Stimulated activated CD8-positive, alpha-beta memory T cell treated with anti-CD3 and anti-CD28 coated beads, Interleukin-15, amount 100 ng/mL, for 4 hours (primary cell): Measurements from ENCODE around the gene PARVA.

ENCODE experiments used
- DNase-seq, 2 donors: peaks; one replicate each; pipeline ENCODE4 v3.0.0-alpha.2; 2020; ENCODE audit warnings: low read depth in 2 of 2

The PARVA gene

DNA sequence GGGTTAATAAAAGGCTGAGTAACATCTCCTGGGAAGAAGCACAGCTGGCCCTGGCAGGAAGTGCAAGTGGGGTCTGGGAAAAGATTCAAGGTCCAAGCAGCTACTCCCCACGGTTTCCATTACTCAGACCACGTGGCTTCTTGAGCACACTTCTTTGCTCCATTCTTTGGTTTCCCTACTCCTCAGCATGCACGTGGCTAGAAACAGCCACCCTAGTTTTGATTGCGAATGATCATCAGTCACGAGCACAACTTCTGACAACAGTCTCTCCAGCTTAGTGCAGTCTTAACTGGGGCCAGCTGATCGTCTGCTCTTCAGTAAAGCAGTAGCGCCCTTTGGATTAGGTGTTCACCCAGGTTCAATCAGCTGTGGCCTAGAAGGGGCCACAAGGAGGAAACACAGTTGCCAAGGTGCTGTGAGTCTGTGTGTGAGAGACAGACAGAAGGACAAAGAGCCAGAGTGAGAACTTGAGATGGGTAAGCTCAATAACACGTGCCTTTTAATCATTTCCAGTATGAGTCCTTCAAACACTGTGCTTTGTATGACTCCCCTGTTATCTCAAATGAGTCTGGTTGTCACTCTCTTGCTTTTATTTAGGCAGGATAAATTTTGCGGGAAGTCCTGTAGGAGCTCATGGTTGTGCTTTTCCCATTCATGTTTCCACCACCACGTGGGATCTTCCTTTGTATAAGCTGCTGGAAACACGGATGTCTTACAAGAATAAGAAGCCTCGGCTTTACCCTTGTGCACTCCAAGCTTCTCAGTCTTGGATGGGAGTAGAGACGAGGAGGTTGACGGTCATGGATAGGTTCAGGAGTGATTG lies 901 bp upstream of the PARVA start:
- no peak for DNase-seq

DNA sequence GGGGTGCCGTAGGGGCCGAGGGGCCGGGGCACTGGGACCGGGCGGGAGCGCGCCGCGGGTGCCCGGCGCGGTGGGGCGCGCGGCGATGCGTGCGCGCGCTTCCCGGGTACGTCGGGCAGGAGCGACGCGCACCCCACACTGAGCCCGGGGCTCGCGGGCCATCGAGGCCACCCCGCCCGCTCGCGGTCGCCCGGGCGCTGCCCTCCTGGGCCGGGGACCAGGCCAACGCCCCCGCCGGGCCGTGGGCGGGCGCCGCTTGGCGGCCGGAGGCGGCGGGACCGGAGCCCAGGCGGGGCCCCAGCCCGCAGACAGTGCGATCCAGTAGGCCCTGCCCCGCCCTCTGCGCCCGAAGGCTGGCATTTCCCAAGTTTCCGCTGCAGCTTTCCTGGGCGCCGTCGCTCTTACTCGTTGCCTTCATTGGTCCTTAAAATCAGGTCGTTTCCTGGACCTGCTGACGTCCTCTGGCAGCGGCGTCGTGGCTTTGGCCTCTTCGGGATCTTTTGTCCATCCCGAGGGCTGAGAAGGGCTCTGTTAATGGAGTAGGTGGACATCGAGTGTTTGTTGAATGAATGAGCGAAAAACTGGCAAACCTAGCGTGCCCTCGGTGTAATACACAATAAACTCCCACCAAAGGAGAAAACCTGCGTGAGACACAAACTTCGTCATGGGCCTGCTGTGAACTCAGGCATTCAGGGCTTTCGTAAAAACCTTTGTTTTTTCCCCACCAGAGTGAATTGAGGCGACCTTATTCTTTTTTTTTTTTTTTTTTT lies 638 bp downstream of the PARVA start:
- DNase-seq, result no peak

DNA sequence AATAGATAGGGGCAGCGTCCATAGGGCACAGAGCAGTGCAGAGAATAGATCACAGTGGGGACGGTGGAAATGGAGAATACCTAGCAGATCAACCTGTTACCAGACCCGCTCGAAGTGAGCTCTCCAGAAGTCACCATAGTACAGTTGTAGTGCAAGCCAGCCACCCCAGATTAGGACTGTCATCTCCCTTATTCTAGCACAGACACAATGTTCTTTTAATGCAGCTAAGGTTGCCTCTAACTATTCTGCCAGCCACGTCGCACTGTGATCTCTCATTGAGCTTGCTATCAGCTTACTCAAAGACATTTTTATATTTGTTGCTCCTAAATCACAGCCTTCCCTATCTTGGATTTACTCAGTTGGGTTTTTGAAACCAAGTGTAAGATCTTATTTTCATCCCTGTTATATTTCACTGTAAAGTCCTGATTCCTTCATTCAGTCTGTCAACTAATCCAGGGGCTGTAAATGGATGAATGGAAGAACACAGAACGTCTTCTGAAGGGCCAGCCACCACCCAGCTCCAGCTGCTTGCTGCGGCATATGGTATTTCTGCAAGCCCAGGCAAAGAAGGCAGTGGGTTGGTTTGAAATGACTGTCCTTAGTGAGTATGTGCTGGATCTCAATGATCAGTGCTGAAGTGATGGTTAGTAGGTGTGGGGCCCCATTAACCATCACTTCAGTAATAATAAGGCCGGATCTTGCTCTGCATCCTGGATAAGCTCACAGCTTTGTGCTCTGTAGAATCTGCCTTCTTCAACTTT lies 3.4 kb downstream of the PARVA start:
- no peak for DNase-seq

DNA sequence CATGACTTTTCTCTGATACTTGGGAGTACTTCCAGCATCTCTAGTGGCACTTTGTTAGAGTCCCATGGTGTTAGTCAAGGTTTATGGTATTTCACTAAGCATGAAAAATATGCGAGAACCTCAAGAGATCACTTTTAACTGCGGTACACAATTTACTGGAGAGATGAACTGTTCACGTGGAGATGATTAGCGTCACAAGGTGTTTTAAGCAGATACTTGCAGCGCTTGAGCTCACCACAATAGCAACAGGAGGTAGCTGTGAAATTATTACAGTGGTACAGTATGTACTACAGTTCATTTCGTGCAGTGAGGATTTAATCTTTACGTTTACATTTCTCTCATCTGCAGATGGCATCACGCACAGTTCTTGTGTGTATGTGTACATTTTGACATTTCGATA lies 4.5 kb downstream of the PARVA start:
- no peak for DNase-seq

DNA sequence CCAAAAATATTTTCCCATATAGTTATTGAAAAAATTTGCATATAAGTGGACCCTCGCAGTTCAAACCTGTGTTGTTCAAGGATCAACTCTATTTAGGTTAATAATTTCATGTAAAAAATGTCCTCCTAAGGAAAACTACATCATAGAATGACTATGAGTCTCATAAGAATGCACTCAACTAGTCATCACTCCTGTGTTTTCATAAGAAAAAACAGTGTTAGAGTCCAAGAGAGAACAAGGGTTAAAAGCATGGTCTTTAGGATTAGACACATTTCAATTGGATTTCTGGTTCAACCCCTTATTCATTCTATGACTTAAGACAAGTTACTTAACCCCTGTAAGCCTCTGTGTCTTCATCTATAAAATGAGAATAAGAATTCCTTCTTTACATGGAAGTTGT lies 5.1 kb downstream of the PARVA start:
- no peak for DNase-seq

DNA sequence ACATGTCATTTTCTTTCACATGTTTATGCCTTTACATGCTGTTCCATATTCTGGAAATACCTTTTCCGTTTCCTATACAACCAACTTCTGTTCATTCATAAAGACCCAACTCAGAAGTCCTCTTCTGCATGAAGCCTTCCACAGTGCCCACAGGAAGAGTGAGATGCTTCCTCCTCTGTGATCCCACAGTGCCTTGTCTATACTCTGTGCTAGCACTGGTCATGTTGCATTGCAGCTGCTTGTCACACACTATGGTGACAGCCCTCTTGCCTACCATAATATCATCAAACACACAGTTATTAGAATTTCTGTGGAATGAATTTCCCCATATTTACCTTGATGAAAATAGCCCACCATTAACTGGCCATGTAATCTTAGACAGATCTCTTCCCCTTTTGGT lies 8.9 kb downstream of the PARVA start:
- DNase-seq, result no peak

DNA sequence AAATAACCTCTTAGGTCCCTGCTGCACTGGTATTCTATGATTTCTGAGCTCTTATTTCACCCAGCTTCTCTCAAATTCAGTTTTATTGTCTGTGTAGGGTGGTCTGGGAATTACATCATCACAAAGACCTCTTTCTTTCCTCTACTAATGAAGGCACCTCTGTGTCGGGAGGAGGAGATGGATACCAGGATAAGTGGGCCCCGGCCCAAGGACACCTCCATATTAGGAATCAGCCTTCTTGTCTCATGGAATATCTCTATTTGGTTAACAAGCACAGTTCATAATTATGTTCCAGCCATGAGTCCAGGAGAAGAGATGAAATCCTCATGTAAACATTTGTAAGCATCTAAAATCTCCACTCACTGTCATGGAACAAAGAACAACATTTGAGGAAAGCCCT lies 9.4 kb downstream of the PARVA start:
- no peak for DNase-seq

DNA sequence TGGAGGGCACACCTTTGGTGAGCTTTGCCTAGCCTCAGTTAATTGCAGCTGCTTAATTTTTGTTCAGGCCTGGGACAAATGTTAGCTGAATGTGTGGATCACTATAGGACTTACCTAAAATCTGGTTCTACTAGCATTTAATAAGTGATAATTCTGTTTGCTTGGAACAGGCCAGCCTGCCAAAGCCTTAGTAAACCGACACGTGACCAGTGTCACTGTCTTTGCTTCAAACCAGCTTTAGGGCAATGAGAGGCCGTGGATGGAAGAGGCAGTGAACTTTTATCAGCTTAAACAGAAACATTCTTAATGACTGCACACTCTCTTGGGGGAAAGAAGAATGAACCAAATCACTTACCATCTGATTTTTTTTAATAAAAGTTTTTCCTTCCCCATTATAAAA lies 10.8 kb downstream of the PARVA start:
- no peak for DNase-seq

DNA sequence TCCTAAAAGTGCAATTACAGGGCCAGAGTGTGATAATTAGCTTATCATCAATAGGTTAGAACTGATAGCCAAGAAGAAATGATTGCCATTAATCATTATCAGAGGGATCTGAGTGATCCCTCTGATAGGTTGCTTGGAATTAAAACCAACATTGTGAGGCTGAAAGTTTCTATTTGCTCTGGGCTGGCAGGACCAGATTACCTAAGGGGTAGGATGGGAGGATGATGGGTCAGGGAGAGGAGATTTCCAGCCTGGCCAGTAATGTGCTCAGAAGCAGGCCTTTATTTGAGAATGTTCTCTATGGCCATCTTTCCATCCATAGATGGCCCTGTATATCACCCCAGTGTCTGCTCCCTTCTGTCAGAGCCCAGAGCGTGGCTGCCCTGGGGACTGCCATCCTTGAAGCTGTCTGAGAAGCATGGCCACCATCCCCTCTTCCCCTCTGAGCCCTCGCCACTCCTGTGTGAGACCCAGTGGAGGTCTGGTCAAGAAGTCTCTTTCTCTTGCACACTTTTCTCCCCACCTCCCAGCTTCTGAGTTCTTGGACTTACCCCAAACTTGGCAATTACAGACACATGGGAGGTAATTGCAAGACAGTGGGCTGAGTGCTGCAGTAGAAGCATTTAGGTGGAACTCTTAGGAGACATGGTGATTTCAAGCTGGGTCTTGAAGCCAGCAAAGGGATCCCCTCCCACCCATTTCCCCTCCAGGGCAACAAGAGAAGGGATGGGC lies 11.7 kb downstream of the PARVA start:
- no peak for DNase-seq

DNA sequence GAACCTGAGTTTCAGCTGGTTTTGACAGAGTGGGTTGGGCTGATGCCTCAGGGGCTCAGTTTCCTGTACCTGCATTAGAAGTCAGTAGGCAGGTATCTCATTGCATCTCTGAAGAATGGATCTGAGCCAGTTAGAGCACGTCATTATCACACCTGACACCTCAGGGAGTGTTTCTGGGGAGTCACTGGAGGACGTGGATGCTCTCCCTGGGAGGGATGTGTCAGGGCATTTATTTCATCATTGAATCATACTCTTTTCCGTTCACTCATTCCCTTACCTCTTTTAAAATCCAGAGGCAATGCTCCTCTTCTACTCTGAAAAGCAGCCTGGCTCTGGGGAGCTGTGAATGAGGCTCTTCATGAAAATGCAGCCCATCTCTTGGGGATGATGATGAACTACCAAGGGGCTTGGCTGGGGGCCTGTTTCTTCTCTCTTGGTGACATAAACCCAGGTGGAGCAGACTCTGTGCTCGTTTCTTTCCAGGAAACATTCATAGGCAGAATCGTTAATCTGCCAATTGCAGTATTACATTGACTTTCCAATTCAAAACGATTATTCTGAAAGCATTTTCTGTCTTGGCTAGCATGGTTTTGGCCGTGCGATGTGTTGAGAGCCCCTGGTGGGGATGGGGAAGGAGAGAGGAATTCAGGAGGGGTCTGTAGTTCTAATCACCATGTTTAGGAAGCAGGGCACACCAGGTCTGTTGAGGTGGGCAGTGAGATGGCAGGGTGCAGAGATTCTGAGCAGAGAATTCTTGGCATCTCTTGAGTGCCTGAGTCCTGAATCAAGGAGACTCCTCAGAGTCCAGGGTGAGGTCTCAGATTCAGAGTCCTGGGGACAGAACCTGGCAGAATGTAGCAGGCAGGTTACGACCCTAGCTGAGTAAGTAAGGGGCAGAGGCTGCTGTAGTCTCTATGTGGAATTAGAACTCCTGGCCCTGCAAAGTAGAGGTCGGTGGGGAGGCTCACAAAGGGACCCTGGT lies 12.6 kb downstream of the PARVA start:
- no peak for DNase-seq

DNA sequence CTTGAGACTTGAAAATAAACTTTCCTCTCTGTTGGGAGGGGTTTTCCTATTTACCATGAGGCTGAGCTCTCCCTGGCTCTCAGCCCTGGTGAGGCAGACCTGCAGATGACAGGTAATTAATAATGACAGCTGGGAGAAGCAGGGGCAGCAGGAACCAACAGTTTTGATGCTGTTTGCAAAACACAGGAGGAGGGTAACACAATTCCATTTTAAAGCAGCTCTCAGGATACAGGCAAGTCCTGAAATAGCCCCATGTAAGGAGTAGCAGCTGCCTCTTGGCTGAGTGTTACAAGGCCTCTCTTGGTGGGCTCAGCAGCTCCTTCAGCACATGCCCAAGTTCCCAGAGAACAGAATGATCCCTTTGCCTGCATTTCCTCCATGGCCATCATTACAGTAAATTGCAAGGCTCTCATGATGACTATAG lies 13.3 kb downstream of the PARVA start:
- DNase-seq, result no peak

DNA sequence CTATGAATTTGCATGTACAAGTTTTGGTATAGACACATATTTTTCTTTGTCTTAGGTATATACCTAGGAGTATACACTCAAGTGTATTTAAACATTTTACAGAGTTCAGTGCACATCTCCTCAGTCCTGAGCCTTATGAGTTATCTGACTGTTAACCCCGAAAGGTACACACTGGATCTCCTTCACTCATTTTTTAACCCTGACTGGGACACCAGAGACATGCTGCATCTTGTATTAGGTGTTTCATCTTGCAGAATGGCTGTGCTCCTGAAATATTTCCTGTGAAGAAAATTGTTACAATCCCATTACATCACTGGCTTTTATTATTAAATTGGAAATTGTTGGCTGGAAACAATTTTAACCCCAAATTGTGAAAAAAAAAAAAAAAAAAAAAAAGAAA lies 15.3 kb downstream of the PARVA start:
- no peak for DNase-seq

DNA sequence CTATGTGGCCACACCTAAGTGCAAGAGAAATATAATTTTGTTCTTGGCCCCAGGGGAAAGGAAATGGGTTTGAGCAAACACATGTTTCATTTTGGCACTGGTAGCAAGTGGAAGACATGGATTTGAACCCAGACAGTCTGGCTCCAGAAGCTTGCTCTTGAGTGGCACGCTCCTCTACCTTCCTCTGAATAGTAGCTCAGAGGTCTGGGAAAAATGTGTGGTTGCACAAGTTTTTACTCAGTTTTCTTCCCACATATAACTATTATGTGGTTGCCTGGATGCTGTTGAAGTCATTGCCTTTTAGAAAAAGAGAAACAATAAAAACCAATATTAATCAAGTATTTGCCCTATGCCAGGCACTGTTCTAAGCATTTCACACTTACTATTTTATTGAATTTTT lies 16.3 kb downstream of the PARVA start:
- no peak for DNase-seq

DNA sequence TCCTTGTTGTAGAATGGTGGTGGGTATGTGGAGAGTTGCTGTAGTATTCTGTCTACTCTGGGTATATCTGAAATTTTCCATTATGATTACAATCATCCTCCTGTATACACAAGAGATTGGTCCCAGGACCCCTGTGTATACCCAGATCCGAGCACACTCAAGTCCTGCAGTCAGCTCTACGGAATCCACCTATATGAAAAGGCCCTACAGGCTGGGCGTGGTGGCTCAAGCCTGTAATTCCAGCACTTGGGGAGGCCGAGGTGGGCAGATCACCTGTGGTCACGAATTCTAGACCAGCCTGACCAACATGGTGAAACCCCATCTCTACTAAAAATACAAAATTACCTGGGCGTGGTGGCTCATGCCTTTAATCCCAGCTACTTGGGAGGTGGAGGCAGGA lies 17.2 kb downstream of the PARVA start:
- DNase-seq, result no peak

DNA sequence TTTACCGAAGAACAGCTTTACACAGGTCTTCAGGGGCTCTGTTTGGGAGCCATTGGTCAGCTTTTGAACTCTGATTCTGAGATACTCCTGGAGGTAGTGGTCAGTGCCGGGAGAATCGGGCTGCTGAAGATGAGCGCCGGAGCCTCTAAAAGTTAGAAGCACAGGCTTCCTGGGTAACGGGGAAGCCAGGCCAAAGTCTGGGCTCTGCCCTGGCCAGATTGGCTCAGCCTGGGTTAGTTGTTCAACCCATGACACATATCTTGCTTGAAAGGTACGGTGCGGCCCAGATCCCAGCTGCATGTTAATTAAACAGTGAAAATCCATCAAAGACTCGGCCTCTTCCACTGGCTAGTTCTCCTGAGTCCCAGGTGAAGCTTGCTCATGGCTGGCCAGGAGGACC lies 18.0 kb downstream of the PARVA start:
- no peak for DNase-seq

DNA sequence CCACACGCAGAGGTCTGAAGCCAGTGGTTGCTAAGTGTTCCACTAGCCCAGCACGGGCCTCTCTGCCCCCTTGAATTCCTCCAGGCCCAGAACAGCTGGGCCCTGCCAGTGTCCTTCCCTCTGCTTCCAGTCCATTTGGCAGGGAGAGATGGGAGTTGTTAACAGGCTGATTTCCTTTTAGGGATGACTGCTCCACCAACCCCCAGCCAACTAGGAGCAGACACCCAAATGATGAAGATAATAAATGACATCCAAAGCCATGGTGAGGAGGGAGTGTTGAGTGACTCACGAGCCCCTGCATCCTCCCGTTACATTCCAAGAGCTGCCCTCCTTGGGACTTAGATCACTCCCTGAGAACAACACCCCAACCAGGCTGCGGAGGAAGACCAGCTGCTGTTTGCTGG lies 20.6 kb downstream of the PARVA start:
- DNase-seq, result no peak

DNA sequence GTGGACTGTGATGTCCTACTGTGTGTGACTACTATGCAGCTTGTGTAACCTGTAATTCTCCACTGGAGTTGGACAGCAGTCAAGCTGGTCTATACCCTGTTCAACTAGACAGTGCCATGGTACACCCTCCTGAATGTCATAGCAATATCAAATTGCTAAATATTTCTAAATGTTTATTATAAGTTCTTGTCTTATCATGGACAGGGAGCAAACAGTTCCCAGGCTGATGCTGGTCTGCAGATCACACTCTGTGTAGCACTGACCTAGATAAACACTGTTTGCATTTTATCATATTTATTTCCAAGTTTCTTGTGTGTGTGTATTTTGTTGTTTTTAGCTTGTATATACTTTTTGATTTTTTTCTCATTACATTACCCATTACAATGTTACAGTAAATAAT lies 22.0 kb downstream of the PARVA start:
- DNase-seq, result no peak

DNA sequence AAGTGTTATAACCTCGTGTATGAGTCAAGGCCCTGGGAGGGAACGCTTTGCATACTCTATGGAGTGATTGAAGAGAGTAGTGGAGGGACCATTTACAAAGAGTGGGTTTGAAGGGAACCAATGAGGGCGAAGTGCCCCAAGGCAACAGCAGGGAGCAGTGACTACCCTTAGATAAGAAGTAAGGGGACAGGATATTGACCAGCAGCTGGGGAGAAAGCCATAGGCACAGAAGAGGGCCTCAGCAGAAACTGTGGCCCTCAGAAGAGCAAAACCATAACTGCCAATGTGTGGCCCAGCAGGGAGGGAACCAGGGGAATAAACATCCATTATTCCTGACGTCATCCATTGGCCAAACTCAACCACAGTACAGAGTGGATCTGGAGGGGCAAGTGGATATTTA lies 24.7 kb downstream of the PARVA start:
- DNase-seq, result no peak

DNA sequence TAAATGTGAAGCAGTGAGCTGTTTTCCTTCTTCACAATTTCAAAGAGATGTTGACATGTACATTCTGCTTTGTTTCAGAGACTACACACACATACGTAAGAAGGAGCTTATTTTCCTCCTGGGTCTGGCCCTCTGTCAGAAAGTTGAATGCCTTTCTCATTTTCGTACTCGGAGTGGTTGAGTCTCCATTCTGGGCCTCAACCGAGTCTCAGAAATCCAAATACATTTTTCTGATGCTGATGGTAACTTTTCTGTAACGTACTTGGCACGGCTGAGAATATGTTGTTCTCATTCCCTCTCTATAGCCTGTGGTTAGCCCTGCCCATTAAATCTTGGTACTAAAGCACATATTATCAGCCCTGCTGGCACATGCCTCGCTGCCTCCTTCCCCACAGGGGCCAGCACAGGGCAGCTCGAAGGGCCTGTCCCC lies 25.3 kb downstream of the PARVA start:
- no peak for DNase-seq

DNA sequence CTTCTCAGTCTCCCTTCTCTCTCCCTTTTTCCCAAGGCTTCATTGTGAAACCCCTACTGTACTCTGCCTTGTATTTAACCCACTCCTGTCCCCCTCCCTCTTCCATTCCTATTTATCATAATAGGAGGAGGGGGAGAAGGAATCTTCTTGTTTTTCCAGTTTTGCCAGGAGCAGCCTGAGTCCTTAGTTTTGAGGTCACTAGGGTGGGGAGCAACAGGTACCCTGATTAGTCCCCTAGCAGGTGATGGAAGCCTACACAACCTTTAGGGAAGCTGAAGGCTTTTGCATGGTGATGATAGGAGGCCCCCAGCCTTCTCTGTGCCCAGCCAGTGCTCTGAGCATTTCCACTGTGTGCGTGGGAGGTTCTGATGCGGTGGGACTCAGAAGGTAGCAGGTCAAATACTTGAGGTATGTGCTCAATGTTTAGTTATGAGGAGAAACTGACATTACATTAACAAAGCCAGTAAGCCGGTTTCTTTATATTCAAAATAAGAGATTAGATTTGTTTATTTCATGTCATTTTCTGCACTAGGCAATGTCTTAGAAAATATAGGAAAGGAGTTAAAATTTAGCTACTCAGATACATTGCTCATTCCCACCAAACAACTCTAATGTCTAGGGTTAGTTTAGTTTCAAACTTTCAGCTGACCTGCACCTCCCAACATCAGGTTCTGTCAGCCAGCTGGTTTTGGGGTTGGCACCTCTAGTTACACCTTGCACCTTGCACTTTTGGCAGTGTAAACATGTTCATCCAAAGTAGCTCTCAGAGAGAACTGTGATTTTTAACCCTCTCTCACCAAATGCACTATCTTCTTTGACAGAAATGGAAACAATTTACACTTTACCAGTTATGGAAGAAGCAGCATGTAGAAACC lies 26.0 kb downstream of the PARVA start:
- no peak for DNase-seq
